SK-N-SH (cell line): ENCODE measurements around the gene ERCC6L. TPM values are rescaled to one million over a fixed set of nuclear protein-coding genes. Genes with fewer than 3 reads are reported as not detected.
"Not testable (repeated sequence)": the region's sequence is repeated elsewhere in the genome, so short reads cannot be mapped to it uniquely, and the experiment has no call there.

Experiments used
- CTCF ChIA-PET: fragments of 300-600, 350-600 bp; formaldehyde crosslinking; extraction: SDS; loops from one replicate; lab custom pipeline; 2021; lab: Yijun Ruan, JAX
- POLR2A ChIA-PET: fragments of 350-600 bp; sonication (Branson Sonifier 250); formaldehyde crosslinking; extraction: SDS; loops from one replicate; lab custom pipeline; 2020; ENCODE audit warnings: antibody characterized with exemption, inconsistent platforms; lab: Yijun Ruan, JAX
- DNase-seq: peaks from one replicate; pipeline ENCODE4 v3.0.0; 2012
- H2AFZ ChIP-seq: fragments of 200-600 bp; sonication (generic); 2 replicates; pipeline ENCODE4 v1.8.1; 2016; ENCODE audit warnings: antibody characterized with exemption, mild to moderate bottlenecking, low read depth
- H3F3A ChIP-seq: fragments of 200-600 bp; sonication (generic); replicated peaks from 2 replicates; pipeline ENCODE3; 2016; ENCODE audit warnings: antibody characterized with exemption, mild to moderate bottlenecking; ENCODE audit not compliant: insufficient read depth
- H3K27ac ChIP-seq, 2 experiments: fragments of 200-500 bp in 1 of 2; fragments of 200-600 bp in 1 of 2; sonication (Bioruptor generic) in 1 of 2; sonication (generic), shearing (Covaris generic) in 1 of 2; 2 replicates each; pipeline versions ENCODE4 v1.5.1 to v1.6.1; 2014 to 2016; ENCODE audit warnings: low read depth in 2 of 2, inconsistent platforms in 1 of 2, low read length in 1 of 2, mild to moderate bottlenecking in 1 of 2, mixed read lengths in 1 of 2
- H3K27me3 ChIP-seq: fragments of 200-600 bp; sonication (generic), shearing (Covaris generic); 2 replicates; pipeline ENCODE4 v1.6.1; 2016; ENCODE audit warnings: mixed run types; ENCODE audit not compliant: insufficient read depth
- H3K36me3 ChIP-seq, 2 experiments: fragments of 200-500 bp in 1 of 2; fragments of 200-600 bp in 1 of 2; sonication (Bioruptor generic) in 1 of 2; sonication (generic) in 1 of 2; replicated peaks in 1 of 2; 2 replicates each; pipeline versions ENCODE3 to v1.5.1; 2014 to 2016; ENCODE audit warnings: low read length in 1 of 2, mild to moderate bottlenecking in 1 of 2; ENCODE audit not compliant: insufficient read depth in 2 of 2, control insufficient read depth in 1 of 2
- H3K4me1 ChIP-seq, 2 experiments: fragments of 200-500 bp in 1 of 2; fragments of 200-600 bp in 1 of 2; sonication (Bioruptor generic) in 1 of 2; sonication (generic), shearing (Covaris generic) in 1 of 2; 2 replicates each; pipeline versions ENCODE4 v1.5.1 to v1.6.1; 2014 to 2016; ENCODE audit warnings: low read depth in 1 of 2, low read length in 1 of 2, mixed run types in 1 of 2; ENCODE audit not compliant: insufficient read depth in 2 of 2, control insufficient read depth in 1 of 2
- H3K4me2 ChIP-seq: fragments of 200-600 bp; sonication (generic), shearing (Covaris generic); 2 replicates; pipeline ENCODE4 v1.6.1; 2017; ENCODE audit warnings: mixed run types
- H3K4me3 ChIP-seq, 2 experiments: fragments of 200-500 bp in 1 of 2; fragments of 200-600 bp in 1 of 2; sonication (Bioruptor generic) in 1 of 2; sonication (generic), shearing (Covaris generic) in 1 of 2; 2 replicates each; pipeline versions ENCODE4 v1.5.1 to v1.8.1; 2014 to 2016; ENCODE audit warnings: low read depth in 2 of 2, inconsistent platforms in 1 of 2, low read length in 1 of 2, mild to moderate bottlenecking in 1 of 2, mixed read lengths in 1 of 2, moderate library complexity in 1 of 2
- H3K79me2 ChIP-seq: fragments of 200-600 bp; sonication (generic); 2 replicates; pipeline ENCODE4 v1.8.1; 2017; ENCODE audit warnings: mild to moderate bottlenecking; ENCODE audit not compliant: insufficient read depth
- H3K9ac ChIP-seq: fragments of 200-600 bp; sonication (generic); 2 replicates; pipeline ENCODE4 v1.6.1; 2017; ENCODE audit warnings: mixed run types
- H3K9me2 ChIP-seq: fragments of 200-600 bp; sonication (generic); 2 replicates; pipeline ENCODE4 v1.6.1; 2017; ENCODE audit warnings: mixed run types
- H3K9me3 ChIP-seq: fragments of 200-600 bp; sonication (generic); 2 replicates; pipeline ENCODE4 v1.6.1; 2017; ENCODE audit warnings: mixed run types, mild to moderate bottlenecking, moderate library complexity
- H4K20me1 ChIP-seq: fragments of 200-600 bp; sonication (generic); 2 replicates; pipeline ENCODE4 v1.6.1; 2017; ENCODE audit warnings: mild to moderate bottlenecking, mixed run types; ENCODE audit not compliant: insufficient read depth
- GABPA ChIP-seq: IDR thresholded peaks from 2 replicates; pipeline ENCODE4 v1.4.0; 2012; ENCODE audit warnings: low read depth, mild to moderate bottlenecking
- MEF2A ChIP-seq: IDR thresholded peaks from 2 replicates; pipeline ENCODE4 v1.4.0; 2012; ENCODE audit warnings: low read depth, borderline replicate concordance
- NRF1 ChIP-seq: IDR thresholded peaks from 2 replicates; pipeline ENCODE4 v1.6.1; 2012; ENCODE audit warnings: low read depth, mild to moderate bottlenecking, low read length
- POLR2AphosphoS5 ChIP-seq: IDR thresholded peaks from 2 replicates; pipeline ENCODE4 v1.6.1; 2012; ENCODE audit warnings: low read depth, low read length
- RAD21 ChIP-seq: IDR thresholded peaks from 2 replicates; pipeline ENCODE4 v1.6.1; 2012; ENCODE audit warnings: mild to moderate bottlenecking, low read length
- SMC3 ChIP-seq: IDR thresholded peaks from 2 replicates; pipeline ENCODE4 v1.6.1; 2012; ENCODE audit warnings: low read depth, low read length, improper control_type of control experiment
- YY1 ChIP-seq: IDR thresholded peaks from 2 replicates; pipeline ENCODE4 v1.4.0; 2012; ENCODE audit warnings: low read depth, mild to moderate bottlenecking
- WGBS: methylation state at CpG from one replicate; pipeline ENCODE4 v1.1.6; 2017; ENCODE audit warnings: low lambda C conversion rate; 5-methylcytosine and 5-hydroxymethylcytosine counted together
- polyA plus RNA-seq, 3 experiments: library from polyadenylated mRNA; depleted of rRNA; stranded (reverse); fragments of >200 nt; gene quantifications; 2 replicates each; pipeline ENCODE4 v1.2.3, GENCODE V29; 2012
- TF ChIP-seq, protein P1 (sequence below): IDR thresholded peaks from 2 replicates; pipeline ENCODE4; 2012
- TF ChIP-seq, protein P2 (sequence below): fragments of 150-350 bp; IDR thresholded peaks from 2 replicates; pipeline ENCODE4 v1.6.1; 2016; ENCODE audit warnings: mild to moderate bottlenecking, low read depth, low read length

The ERCC6L gene
- polyA plus RNA-seq, 1 of the 3 experiments (the other 2 are of a cell fraction), result 1.5 TPM

DNA sequence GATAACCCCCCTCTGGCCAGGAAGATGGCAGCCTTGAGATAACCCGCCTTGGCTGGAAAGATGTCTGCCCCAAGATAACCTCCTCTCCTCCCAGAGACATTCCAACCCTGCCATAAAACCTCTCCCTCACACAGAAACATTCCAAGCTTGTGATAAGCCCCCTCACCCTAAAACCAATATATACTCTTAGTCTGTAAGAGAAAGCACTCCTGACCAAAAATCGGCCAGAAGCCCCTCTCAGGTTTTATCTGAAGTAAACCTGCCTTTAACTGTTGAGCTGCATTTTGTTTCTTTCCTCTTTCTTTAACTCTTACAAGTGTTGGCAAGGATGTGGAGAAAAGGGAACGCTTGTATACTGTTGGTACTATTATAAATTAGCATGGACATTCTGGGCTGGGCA lies 8.5 kb downstream of the ERCC6L start:
- H3K9me3 ChIP-seq, result no peaks in the 10 kb centered on the region
- POLR2A ChIA-PET, result no interaction called here
- H3K4me3 ChIP-seq, result no peak overlapping the region
- H3F3A ChIP-seq, result no peaks in the 10 kb centered on the region
- no peak for TF ChIP-seq RAD21
- no peak for TF ChIP-seq MEF2A
- H3K36me3 ChIP-seq, result peaks cover 0 to 22% of the 10 kb centered on the region in 2 experiments
- H2AFZ ChIP-seq, result no peak overlapping the region
- H4K20me1 ChIP-seq, result no peaks in the 10 kb centered on the region
- WGBS, result 92% methylated on average over 3 of the region's 3 CpGs
- H3K9ac ChIP-seq, result no peak overlapping the region
- H3K4me2 ChIP-seq, result no peak overlapping the region
- DNase-seq, result no peak
- peaks cover 84% of the 10 kb centered on the region for H3K79me2 ChIP-seq
- CTCF ChIA-PET, result no interaction called here
- H3K27me3 ChIP-seq, result no peaks in the 10 kb centered on the region
- H3K27ac ChIP-seq, result no peak overlapping the region
- H3K4me1 ChIP-seq, result no peaks in the 10 kb centered on the region
- no peaks in the 10 kb centered on the region for H3K9me2 ChIP-seq

GRCh38 chrX:72220375-72220774 lies 18.5 kb downstream of the ERCC6L start:
- H3K27ac ChIP-seq, H3K27me3 ChIP-seq, CTCF ChIA-PET, H3K4me3 ChIP-seq, H3F3A ChIP-seq, POLR2A ChIA-PET, H3K4me2 ChIP-seq, H3K9ac ChIP-seq, H3K9me3 ChIP-seq, H4K20me1 ChIP-seq, H3K4me1 ChIP-seq, DNase-seq, H3K36me3 ChIP-seq, H2AFZ ChIP-seq, H3K9me2 ChIP-seq: not testable (repeated sequence)
- WGBS, result 100% methylated on average over 3 of the region's 3 CpGs
- H3K79me2 ChIP-seq, result peaks cover 55% of the 10 kb centered on the region; the same call in 1 of the 2 replicates

GRCh38 chrX:72216973-72217372 lies 21.9 kb downstream of the ERCC6L start:
- ChIA-PET CTCF (interaction anchor here (1.1 kb wide), 1 partner anchor 199 kb away, joined by 3 read pairs; no protein-coding TSS in a partner anchor), POLR2A (no interaction called here)
- peaks cover 36% of the 10 kb centered on the region; the same call in 1 of the 2 replicates for H3K79me2 ChIP-seq
- H3K4me1 ChIP-seq, result peaks cover 0 to 6% of the 10 kb centered on the region in 2 experiments; a peak in 1 of 4 replicates
- no peak overlapping the region for H3K4me2 ChIP-seq
- H3K27me3 ChIP-seq, result no peaks in the 10 kb centered on the region
- no peak overlapping the region for H3K4me3 ChIP-seq
- no peaks in the 10 kb centered on the region for H3K9me2 ChIP-seq
- no peak overlapping the region for H3K27ac ChIP-seq
- TF ChIP-seq, protein P1, sequence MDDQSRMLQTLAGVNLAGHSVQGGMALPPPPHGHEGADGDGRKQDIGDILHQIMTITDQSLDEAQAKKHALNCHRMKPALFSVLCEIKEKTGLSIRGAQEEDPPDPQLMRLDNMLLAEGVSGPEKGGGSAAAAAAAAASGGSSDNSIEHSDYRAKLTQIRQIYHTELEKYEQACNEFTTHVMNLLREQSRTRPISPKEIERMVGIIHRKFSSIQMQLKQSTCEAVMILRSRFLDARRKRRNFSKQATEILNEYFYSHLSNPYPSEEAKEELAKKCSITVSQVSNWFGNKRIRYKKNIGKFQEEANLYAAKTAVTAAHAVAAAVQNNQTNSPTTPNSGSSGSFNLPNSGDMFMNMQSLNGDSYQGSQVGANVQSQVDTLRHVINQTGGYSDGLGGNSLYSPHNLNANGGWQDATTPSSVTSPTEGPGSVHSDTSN, result no peak
- TF ChIP-seq GABPA (no peak), SMC3 (no peak), POLR2AphosphoS5 (no peak), YY1 (no peak), NRF1 (no peak)
- TF ChIP-seq, protein P2, sequence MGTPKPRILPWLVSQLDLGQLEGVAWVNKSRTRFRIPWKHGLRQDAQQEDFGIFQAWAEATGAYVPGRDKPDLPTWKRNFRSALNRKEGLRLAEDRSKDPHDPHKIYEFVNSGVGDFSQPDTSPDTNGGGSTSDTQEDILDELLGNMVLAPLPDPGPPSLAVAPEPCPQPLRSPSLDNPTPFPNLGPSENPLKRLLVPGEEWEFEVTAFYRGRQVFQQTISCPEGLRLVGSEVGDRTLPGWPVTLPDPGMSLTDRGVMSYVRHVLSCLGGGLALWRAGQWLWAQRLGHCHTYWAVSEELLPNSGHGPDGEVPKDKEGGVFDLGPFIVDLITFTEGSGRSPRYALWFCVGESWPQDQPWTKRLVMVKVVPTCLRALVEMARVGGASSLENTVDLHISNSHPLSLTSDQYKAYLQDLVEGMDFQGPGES, result no peak
- no peaks in the 10 kb centered on the region for H3K9me3 ChIP-seq
- H3K36me3 ChIP-seq, result peaks cover 0 to 7% of the 10 kb centered on the region in 2 experiments
- no peak for DNase-seq
- peaks cover 8% of the 10 kb centered on the region for H3F3A ChIP-seq
- WGBS, result 96% methylated on average over 1 of the region's 1 CpG
- H3K9ac ChIP-seq, result no peak overlapping the region
- H4K20me1 ChIP-seq, result peaks cover 4% of the 10 kb centered on the region; the same call in 1 of the 2 replicates
- H2AFZ ChIP-seq, result no peak overlapping the region
